HG02623 (cell line): Measurements from ENCODE around the gene SSRP1.
"Not testable (repeated sequence)": the region's sequence is repeated elsewhere in the genome, so short reads cannot be mapped to it uniquely, and the experiment has no call there.

ENCODE experiments used
- ATAC-seq: cut with Tn5 transposase; IDR thresholded peaks from one replicate; pipeline ENCODE4 v1.9.1; 2021; ENCODE audit warnings: moderate library complexity; ENCODE audit not compliant: unreplicated experiment

The SSRP1 gene

GRCh38 chr11:57339328-57339727 is 3.6 kb upstream of the SSRP1 start:
- ATAC-seq: no peak

- no peak for ATAC-seq
Measured at GRCh38 chr11:57338142-57338541, 2.5 kb upstream of the SSRP1 start, which contains the start of gene P2RX3. Gene P2RX3 (plus strand): TSS chr11:57338352. CDS start chr11:57338551, 199 bp downstream.

- ATAC-seq: not testable (repeated sequence)
Measured at GRCh38 chr11:57336856-57337255, 1.2 kb upstream of the SSRP1 start.

GRCh38 chr11:57336111-57336666 is 497 bp upstream of the SSRP1 start:
- ATAC-seq: no peak

GRCh38 chr11:57335023-57335342 is 709 bp downstream of the SSRP1 start:
- no peak for ATAC-seq

GRCh38 chr11:57332694-57333440 is 2.8 kb downstream of the SSRP1 start:
- no peak for ATAC-seq

GRCh38 chr11:57331720-57332119 is 4.0 kb downstream of the SSRP1 start:
- ATAC-seq: no peak

GRCh38 chr11:57330029-57330428 is 5.7 kb downstream of the SSRP1 start:
- ATAC-seq: no peak

- no peak for ATAC-seq
Measured at GRCh38 chr11:57327721-57328120, 8.0 kb downstream of the SSRP1 start.

GRCh38 chr11:57325735-57326048 is 10.0 kb downstream of the SSRP1 start:
- ATAC-seq: no peak

GRCh38 chr11:57324886-57325734 is 10.6 kb downstream of the SSRP1 start, which contains the start of gene TNKS1BP1:
Gene TNKS1BP1 (minus strand): TSS chr11:57324952. CDS start chr11:57321885, 3,067 bp downstream.
- ATAC-seq: peak; percentile 89

GRCh38 chr11:57324154-57324885 is 11.4 kb downstream of the SSRP1 start:
- ATAC-seq: no peak

- ATAC-seq: no peak
Measured at GRCh38 chr11:57323855-57324153, 11.9 kb downstream of the SSRP1 start.

- no peak for ATAC-seq
Measured at GRCh38 chr11:57323167-57323854, 12.4 kb downstream of the SSRP1 start.

GRCh38 chr11:57322256-57323166 is 13.2 kb downstream of the SSRP1 start:
- no peak for ATAC-seq

- ATAC-seq: no peak
Measured at GRCh38 chr11:57321388-57322255, 14.1 kb downstream of the SSRP1 start.

- ATAC-seq: no peak
Measured at GRCh38 chr11:57320719-57321387, 14.8 kb downstream of the SSRP1 start.

- ATAC-seq: no peak
Measured at GRCh38 chr11:57320067-57320718, 15.5 kb downstream of the SSRP1 start.
